HepG2 (cell line): ENCODE results near the gene P4HB. TPM values are rescaled to one million over a fixed set of nuclear protein-coding genes. Genes with fewer than 3 reads are reported as not detected.

ENCODE experiments used
- MTA1 ChIP-seq: sonication (generic); formaldehyde crosslinking; IDR thresholded peaks from 2 replicates; pipeline ENCODE4 v1.4.0; 2020; ENCODE audit warnings: missing genetic modification reagents, mild to moderate bottlenecking, borderline replicate concordance
- PHF5A ChIP-seq: IDR thresholded peaks from one replicate; pipeline ENCODE4 v1.6.1; 2018; ENCODE audit warnings: low read depth, missing genetic modification reagents; ENCODE audit not compliant: unreplicated experiment
- TEAD2 ChIP-seq: sonication (generic); formaldehyde crosslinking; IDR thresholded peaks from 2 replicates; pipeline ENCODE4 v1.9.0; 2021; ENCODE audit warnings: missing genetic modification reagents
- ZNF33B ChIP-seq: sonication (generic); formaldehyde crosslinking; IDR thresholded peaks from 2 replicates; pipeline ENCODE4 v1.5.1; 2020; ENCODE audit warnings: mild to moderate bottlenecking, missing genetic modification reagents
- ZNF451 ChIP-seq: sonication (generic); formaldehyde crosslinking; IDR thresholded peaks from 2 replicates; pipeline ENCODE4 v1.5.0; 2020; ENCODE audit warnings: mild to moderate bottlenecking, missing genetic modification reagents
- ZNF746 ChIP-seq: sonication (generic); formaldehyde crosslinking; IDR thresholded peaks from 2 replicates; pipeline ENCODE4 v1.8.0; 2022; ENCODE audit warnings: mild to moderate bottlenecking, missing genetic modification reagents
- polyA plus RNA-seq, 8 experiments: library from polyadenylated mRNA; depleted of rRNA in 3 of 8; stranded (reverse) in 7 of 8; unstranded in 1 of 8; fragments of >200 nt; fragmentation: Illumina TruSeq in 4 of 8; extraction: Trizol in 4 of 8; gene quantifications; 2 replicates each; pipeline versions ENCODE4 v1.2.1 to v1.2.3, GENCODE V29; 2011 to 2016; ENCODE audit warnings: low read depth in 4 of 8, missing spikeins in 1 of 8, mixed read lengths in 1 of 8; ENCODE audit not compliant: insufficient read depth in 1 of 8
- total RNA-seq, 5 experiments: library from RNA; depleted of rRNA; stranded (reverse); fragments of >200 nt; fragmentation: Illumina TruSeq; extraction: Trizol; gene quantifications; 2 replicates each; pipeline ENCODE4 v1.2.3, GENCODE V29; 2016; ENCODE audit warnings: low read depth in 1 of 5
- TF ChIP-seq, protein P1 (sequence below): IDR thresholded peaks from 2 replicates; pipeline ENCODE4 v1.6.1; 2012; ENCODE audit warnings: low read depth, low read length, improper control_type of control experiment
- TF ChIP-seq, protein P2 (sequence below): IDR thresholded peaks from 2 replicates; pipeline ENCODE4 v1.6.1; 2016; ENCODE audit warnings: mild to moderate bottlenecking, missing biosample characterization, missing genetic modification reagents
- TF ChIP-seq, protein P3 (sequence below): fragments of 450-650 bp; IDR thresholded peaks from 2 replicates; pipeline ENCODE4 v1.6.1; 2017; ENCODE audit warnings: mild to moderate bottlenecking
- TF ChIP-seq, protein P4 (sequence below): sonication (generic); formaldehyde crosslinking; IDR thresholded peaks from 2 replicates; pipeline ENCODE4 v1.8.0; 2022; ENCODE audit warnings: mild to moderate bottlenecking, missing genetic modification reagents, borderline replicate concordance
- TF ChIP-seq, protein P5 (sequence below): fragments of 450-650 bp; IDR thresholded peaks from 2 replicates; pipeline ENCODE4 v1.6.1; 2017
- TF ChIP-seq, protein P6 (sequence below): sonication (generic); formaldehyde crosslinking; IDR thresholded peaks from 2 replicates; pipeline ENCODE4 v1.4.0; 2020; ENCODE audit warnings: missing genetic modification reagents, borderline replicate concordance
- TF ChIP-seq, protein P7 (sequence below): sonication (generic); formaldehyde crosslinking; IDR thresholded peaks from 2 replicates; pipeline ENCODE4 v1.4.0; 2020; ENCODE audit warnings: missing genetic modification reagents

Gene P4HB
- total and polyA plus RNA-seq, 2 of the 13 experiments (the other 11 are each of a cell fraction or from before 2014, with no cell fraction given): 185 to 782 TPM

DNA sequence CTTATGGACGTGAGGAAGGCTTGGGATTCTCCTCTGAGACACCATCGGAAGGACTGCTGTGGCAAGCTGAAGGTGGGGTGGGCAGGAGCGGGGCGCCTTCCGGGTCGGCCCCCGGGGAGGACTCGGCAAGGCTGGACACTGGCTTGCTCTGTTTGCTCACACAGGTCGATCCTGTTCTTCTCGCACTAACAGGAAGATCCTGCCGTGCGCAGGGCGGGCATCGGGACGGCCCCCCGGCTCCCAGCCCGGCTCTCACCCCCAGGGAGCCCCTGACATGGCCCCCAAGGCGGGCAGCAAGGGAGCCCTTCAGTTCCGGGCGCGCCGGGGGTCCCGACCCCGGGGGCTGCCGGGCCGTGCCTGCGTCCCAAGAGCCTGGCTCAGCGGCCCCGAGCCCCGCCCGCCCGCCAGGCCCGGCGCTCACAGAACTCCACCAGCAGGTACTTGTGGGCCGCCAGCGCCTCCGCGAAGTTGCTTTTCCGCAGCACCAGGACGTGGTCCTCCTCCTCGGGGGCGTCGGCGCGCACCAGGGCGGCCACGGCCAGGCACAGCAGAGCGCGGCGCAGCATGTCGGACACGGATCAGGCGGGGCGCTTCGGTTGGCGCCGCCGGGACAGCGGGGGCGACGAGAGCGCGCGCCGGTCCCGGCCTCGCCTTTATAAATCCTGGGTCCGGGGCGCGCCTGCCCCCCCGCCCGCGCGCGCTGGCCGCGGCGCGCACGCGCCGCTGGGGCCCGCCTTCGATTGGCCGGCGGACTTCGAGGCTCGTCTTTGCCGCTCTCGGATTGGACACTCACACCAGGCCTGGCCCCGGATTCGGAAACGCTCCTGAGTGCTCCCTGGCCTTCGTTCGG, at the start of gene P4HB (continued):
- TF ChIP-seq, protein P1, sequence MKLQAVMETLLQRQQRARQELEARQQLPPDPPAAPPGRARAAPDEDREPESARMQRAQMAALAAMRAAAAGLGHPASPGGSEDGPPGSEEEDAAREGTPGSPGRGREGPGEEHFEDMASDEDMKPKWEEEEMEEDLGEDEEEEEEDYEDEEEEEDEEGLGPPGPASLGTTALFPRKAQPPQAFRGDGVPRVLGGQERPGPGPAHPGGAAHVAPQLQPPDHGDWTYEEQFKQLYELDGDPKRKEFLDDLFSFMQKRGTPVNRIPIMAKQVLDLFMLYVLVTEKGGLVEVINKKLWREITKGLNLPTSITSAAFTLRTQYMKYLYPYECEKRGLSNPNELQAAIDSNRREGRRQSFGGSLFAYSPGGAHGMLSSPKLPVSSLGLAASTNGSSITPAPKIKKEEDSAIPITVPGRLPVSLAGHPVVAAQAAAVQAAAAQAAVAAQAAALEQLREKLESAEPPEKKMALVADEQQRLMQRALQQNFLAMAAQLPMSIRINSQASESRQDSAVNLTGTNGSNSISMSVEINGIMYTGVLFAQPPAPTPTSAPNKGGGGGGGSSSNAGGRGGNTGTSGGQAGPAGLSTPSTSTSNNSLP: no peak
- TF ChIP-seq ZNF33B (CRISPR knock-in tag) (no peak; the same call in 1 of the 2 replicates), ZNF746 (CRISPR knock-in tag) (0 out of 2 replicates have a peak, but pooled peaks have one; percentile 19), MTA1 (CRISPR knock-in tag) (peak; percentile 74; the same call in 1 of the 2 replicates), PHF5A (no peak), TEAD2 (CRISPR knock-in tag) (0 out of 2 replicates have a peak, but pooled peaks have one; percentile 69), ZNF451 (CRISPR knock-in tag) (0 out of 2 replicates have a peak, but pooled peaks have one; percentile 57)
- TF ChIP-seq, protein P2, sequence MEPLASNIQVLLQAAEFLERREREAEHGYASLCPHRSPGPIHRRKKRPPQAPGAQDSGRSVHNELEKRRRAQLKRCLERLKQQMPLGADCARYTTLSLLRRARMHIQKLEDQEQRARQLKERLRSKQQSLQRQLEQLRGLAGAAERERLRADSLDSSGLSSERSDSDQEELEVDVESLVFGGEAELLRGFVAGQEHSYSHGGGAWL: peak; percentile 22
- TF ChIP-seq, protein P3, sequence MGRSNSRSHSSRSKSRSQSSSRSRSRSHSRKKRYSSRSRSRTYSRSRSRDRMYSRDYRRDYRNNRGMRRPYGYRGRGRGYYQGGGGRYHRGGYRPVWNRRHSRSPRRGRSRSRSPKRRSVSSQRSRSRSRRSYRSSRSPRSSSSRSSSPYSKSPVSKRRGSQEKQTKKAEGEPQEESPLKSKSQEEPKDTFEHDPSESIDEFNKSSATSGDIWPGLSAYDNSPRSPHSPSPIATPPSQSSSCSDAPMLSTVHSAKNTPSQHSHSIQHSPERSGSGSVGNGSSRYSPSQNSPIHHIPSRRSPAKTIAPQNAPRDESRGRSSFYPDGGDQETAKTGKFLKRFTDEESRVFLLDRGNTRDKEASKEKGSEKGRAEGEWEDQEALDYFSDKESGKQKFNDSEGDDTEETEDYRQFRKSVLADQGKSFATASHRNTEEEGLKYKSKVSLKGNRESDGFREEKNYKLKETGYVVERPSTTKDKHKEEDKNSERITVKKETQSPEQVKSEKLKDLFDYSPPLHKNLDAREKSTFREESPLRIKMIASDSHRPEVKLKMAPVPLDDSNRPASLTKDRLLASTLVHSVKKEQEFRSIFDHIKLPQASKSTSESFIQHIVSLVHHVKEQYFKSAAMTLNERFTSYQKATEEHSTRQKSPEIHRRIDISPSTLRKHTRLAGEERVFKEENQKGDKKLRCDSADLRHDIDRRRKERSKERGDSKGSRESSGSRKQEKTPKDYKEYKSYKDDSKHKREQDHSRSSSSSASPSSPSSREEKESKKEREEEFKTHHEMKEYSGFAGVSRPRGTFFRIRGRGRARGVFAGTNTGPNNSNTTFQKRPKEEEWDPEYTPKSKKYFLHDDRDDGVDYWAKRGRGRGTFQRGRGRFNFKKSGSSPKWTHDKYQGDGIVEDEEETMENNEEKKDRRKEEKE: no peak
- TF ChIP-seq, protein P4, sequence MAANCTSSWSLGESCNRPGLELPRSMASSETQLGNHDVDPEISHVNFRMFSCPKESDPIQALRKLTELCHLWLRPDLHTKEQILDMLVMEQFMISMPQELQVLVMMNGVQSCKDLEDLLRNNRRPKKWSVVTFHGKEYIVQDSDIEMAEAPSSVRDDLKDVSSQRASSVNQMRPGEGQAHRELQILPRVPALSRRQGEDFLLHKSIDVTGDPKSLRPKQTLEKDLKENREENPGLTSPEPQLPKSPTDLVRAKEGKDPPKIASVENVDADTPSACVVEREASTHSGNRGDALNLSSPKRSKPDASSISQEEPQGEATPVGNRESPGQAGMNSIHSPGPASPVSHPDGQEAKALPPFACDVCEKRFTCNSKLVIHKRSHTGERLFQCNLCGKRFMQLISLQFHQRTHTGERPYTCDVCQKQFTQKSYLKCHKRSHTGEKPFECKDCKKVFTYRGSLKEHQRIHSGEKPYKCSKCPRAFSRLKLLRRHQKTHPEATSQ (CRISPR knock-in tag): peak; percentile 76
- TF ChIP-seq, protein P5, sequence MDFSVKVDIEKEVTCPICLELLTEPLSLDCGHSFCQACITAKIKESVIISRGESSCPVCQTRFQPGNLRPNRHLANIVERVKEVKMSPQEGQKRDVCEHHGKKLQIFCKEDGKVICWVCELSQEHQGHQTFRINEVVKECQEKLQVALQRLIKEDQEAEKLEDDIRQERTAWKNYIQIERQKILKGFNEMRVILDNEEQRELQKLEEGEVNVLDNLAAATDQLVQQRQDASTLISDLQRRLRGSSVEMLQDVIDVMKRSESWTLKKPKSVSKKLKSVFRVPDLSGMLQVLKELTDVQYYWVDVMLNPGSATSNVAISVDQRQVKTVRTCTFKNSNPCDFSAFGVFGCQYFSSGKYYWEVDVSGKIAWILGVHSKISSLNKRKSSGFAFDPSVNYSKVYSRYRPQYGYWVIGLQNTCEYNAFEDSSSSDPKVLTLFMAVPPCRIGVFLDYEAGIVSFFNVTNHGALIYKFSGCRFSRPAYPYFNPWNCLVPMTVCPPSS: no peak
- TF ChIP-seq, protein P6, sequence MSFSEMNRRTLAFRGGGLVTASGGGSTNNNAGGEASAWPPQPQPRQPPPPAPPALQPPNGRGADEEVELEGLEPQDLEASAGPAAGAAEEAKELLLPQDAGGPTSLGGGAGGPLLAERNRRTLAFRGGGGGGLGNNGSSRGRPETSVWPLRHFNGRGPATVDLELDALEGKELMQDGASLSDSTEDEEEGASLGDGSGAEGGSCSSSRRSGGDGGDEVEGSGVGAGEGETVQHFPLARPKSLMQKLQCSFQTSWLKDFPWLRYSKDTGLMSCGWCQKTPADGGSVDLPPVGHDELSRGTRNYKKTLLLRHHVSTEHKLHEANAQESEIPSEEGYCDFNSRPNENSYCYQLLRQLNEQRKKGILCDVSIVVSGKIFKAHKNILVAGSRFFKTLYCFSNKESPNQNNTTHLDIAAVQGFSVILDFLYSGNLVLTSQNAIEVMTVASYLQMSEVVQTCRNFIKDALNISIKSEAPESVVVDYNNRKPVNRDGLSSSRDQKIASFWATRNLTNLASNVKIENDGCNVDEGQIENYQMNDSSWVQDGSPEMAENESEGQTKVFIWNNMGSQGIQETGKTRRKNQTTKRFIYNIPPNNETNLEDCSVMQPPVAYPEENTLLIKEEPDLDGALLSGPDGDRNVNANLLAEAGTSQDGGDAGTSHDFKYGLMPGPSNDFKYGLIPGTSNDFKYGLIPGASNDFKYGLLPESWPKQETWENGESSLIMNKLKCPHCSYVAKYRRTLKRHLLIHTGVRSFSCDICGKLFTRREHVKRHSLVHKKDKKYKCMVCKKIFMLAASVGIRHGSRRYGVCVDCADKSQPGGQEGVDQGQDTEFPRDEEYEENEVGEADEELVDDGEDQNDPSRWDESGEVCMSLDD (CRISPR knock-in tag): peak; percentile 13; the same call in 1 of the 2 replicates
- TF ChIP-seq, protein P7, sequence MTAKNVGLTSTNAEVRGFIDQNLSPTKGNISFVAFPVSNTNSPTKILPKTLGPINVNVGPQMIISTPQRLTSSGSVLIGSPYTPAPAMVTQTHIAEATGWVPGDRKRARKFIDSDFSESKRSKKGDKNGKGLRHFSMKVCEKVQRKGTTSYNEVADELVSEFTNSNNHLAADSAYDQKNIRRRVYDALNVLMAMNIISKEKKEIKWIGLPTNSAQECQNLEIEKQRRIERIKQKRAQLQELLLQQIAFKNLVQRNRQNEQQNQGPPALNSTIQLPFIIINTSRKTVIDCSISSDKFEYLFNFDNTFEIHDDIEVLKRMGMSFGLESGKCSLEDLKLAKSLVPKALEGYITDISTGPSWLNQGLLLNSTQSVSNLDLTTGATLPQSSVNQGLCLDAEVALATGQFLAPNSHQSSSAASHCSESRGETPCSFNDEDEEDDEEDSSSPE (CRISPR knock-in tag): no peak
